Colon (tissue), 2 donors: ENCODE results near the gene AGPAT3.

ENCODE experiments used
- FAIRE-seq: peaks from 2 replicates; lab custom pipeline; 2012; peaks lifted over from hg19 to GRCh38; lab: Jason Lieb, UNC
- donor health status: control.
- donor health status: control.

The AGPAT3 gene

DNA sequence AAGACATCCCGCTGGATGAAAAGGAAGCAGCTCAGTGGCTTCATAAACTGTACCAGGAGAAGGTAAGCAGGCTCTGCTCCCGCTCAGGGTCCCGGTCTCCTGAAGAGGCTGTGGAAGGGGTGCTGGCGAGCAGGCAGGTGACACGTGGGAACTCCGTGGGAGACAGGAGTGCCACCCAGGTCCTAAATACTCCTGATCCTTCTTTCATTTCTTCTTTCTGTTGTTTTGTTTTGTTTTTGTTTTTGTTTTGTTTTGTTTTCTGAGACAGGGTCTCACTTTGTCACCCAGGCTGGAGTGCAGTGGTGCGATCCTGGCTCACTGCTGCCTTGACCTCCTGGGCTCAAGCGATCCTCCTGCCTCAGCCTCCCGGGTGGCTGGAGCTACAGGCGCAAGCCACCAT, 113.0 kb downstream of the AGPAT3 start:
- FAIRE-seq: no peak

- no peak for FAIRE-seq
Observed at GRCh38 chr21:43979654-43980053, 114.6 kb downstream of the AGPAT3 start.

DNA sequence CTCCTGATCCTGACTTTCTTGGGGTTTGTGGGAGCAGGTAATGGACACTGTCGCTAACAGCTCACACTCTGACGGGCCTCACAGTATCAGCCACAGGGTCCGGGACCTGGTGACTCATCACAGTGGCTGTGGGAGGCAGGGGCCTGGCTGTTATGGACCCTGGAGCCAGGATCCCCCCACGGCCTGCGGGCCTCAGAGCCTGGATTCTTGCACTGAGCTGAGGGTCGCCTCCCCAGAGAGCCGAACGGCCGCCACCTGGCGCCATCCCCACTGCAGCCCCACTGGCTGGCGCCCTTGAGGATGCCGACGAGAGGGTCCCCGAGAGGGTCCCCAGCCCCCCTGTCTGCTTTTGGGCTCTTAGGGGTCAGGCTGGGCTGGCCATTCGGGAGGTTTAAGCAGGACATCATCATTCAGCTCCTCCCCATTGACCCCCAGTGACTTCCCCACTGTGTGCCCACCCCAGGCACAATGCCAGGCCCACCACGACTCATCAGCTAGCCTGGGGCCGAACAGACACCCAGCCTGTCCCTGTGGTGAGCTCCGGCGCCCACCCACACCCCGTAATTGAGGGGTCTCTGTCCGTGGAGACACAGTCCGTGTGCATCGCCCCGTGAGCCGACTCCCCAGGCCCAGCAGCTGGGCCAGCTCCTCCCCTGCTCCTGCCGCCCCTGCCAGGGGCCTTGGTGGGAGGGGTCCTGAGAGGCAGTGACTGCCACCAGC, 116.3 kb downstream of the AGPAT3 start:
- no peak for FAIRE-seq

GRCh38 chr21:43981871-43982210, 116.8 kb downstream of the AGPAT3 start:
- FAIRE-seq: no peak

GRCh38 chr21:43982489-43983078, 117.6 kb downstream of the AGPAT3 start:
- FAIRE-seq: no peak

- no peak for FAIRE-seq
Observed at GRCh38 chr21:43983390-43983789, 118.4 kb downstream of the AGPAT3 start.

DNA sequence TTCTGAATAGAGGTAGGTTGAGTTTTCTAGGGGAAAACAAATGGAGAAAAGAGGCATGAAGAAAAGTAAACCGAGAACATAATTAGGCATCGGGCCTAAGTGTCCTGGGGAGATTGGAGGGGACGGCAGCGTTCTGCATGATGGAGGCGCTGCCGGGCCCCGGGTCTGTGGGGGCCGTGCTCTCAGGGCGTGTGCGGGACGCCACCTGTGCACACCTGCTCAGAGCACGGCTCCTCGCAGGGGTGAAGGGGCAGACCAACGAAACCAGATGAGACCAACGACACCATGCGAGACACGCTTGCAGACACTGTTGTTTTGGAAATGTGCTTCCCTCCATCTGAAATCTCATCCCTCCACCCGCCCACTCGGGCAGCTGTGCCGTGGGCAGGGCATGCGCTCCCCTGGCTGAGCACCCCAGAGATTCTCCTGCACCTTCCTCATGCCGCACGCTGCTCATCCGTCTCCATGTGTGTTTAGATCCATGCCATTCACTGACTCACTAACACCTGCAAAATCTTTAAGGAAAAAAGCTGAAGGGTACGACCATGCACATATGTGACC, 118.9 kb downstream of the AGPAT3 start:
- FAIRE-seq: no peak

DNA sequence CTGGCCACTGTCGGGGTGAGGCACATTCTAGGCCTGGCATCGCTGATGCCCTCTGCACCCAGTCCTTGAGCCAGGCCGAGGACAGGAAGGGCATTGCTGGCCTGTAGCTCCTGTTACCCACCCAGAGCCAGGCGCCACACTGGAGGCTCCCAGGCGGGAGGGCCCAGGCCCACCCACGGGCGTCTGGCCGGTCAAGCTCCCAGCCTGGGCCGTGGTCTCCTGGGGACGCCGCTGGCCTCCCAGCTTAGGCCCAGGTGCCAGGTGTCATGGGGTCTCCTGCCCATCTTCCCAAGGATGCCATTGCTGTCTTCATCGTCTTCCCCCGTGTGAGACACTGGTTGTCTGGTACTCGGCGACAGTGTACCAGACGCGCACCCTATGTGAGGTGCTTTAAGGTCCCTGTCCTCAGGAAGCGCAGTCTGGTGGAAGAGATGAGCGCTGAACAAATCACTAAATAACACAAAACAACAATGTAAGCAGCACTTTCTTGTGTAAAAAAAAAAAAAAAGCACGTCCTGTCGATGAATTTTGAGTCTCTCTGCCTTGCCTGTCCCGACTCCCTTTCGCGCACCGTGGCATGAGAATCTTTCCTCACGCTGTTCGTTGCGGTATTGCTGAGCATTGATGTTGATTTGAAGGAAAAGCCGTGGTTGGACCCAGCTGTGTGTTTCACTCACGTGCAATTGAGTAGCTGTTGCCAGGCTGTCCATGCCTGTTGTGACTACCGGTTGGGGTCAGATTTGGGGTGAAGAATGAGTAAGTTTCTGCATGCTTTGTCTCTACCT, 120.1 kb downstream of the AGPAT3 start:
- no peak for FAIRE-seq

DNA sequence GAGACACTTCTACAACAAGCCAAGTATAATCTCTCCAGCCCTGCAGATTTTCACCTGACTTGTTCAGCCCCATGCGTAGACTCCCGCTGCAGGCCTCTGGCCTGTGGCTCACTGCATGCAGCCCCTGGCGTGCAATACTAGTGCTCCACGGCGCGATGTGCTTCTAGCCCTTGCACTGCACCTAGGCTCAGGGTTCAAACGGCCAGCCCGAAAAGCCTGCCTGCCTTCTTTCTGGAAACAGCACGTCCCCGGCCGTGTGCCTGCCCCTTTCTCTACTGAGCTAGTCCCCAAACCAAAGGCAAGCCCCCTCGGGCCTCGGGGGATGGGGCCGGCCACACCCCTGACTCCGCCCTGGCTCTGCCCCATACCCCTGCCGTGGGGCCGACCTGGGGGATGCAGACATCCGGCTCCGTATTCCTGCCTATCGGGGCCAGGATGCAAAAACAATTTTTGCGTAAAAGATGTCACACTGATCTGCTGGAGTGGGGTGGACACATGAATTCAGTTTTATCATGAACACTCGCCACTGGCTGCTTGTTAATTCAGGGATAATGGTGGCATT, 120.7 kb downstream of the AGPAT3 start:
- FAIRE-seq: no peak

DNA sequence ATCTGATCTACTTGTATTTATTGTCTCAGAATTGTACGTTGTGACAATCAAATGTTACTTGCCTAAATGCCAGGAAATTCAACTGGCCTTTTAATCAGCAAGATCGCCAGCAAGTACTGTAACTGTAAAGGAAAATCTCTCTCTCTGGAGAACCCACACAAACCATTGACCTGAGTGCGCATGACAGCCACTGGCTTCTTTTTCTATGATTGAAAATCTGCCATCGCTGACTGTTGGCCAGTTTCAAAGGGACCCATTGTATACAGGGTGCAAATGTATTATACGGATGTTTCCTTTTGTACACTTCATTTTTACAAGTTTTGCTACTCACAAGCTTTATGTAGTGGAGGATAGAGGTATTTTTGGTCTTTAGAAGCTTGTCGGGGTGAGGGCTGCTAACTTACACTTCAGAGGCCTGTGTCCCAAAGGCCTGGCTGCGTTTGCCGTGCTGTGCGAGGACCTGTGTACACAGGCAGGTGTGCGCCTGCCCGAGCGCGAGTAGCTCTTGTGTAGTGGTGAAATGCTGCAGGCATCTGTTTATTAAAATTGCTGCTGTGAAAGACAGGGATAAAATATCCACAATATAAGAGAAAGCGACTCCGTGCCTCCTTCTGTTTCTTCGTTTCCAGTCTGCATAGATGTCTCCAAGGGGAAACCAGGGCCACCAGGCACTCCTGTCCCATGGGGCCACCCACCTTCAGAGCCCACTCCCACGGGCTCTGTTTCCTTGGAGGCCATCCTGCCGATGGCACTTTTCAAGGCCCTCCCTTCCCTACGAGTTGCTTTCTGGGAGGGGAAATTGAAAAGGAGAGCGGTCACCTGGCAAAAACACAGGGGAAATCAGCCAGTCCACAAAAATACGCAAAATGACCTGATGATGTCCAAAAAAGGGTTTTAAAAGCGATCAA, 121.8 kb downstream of the AGPAT3 start:
- FAIRE-seq: no peak

GRCh38 chr21:43987509-43987908, 122.5 kb downstream of the AGPAT3 start:
- FAIRE-seq: no peak

GRCh38 chr21:43988016-43988415, 123.0 kb downstream of the AGPAT3 start:
- no peak for FAIRE-seq

- FAIRE-seq: no peak
Observed at GRCh38 chr21:43988506-43989230, 123.6 kb downstream of the AGPAT3 start.

GRCh38 chr21:43989401-43989800, 124.4 kb downstream of the AGPAT3 start:
- FAIRE-seq: no peak

GRCh38 chr21:43991447-43991991, 126.5 kb downstream of the AGPAT3 start:
- no peak for FAIRE-seq

DNA sequence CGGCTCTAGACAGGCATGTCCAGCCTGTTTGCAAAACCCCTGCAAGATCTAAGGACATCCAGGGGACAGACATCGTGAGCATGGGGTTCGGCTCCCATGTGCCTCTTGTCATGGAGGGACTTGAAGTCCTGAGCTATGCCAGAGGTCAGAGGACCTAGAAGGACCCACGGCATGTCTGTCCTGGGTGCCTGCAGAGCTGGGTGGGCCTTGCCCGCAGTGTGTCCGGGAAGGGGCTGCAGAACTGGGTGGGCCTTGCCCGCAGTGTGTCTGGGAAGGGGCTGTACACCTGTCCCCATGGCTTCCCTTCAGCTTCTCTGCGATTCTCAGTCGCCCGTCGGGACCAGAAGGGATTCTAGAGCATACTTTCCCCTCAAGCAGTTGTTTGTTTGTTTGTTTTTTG, 127.1 kb downstream of the AGPAT3 start:
- FAIRE-seq: no peak

GRCh38 chr21:43993420-43993934, 128.5 kb downstream of the AGPAT3 start:
- FAIRE-seq: no peak

DNA sequence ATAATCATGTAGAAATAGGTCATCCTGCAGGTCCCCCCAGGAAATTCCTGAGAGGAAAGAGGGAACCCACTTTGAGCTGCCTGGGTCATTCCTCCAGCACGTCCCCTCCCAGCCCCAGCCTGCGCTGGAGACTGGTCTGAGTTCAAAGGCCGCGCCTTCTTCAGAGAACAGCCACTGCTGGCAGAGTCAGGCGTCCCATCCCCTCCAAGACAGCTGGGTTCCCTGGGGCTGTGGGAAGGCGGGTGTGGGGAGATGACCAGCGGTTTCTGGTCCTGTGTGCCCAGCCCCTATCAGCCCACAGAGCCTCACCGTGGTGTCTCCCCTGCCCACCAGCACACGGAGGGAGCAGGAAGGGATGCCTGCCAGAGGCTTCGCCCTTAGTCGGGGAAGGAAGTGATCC, 129.1 kb downstream of the AGPAT3 start:
- FAIRE-seq: no peak

- no peak for FAIRE-seq
Observed at GRCh38 chr21:43994646-43995045, 129.6 kb downstream of the AGPAT3 start.

DNA sequence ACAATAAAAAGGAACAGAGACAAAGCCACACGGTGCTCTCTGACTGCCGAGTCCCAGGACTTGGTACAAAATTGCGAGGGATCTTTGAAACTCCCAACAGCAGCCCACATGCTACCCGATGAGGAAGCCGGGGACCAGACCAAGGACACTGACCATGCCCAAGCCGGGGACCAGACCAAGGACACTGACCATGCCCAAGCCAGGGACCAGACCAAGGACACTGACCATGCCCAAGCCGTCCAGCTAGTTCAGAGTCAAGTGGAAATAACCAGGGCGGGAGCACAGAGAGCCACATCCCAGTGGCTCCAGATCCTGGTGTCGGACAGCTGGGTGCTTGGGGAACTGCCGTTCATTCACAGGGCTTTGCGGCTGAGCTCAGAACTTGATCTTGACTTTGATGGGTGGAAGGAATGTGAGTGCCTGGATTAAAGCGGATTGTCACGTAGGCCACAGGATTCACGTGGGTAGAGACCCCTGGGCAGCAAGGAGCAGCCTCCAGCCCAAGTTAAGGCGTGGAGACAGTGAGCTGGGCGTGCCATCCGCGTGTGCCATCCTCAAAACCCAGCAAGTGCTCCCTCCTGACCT, 130.6 kb downstream of the AGPAT3 start:
- FAIRE-seq: no peak
